GM12891 (cell line): Measurements from ENCODE around the gene CBLB.

Experiments used
- POLR2A ChIP-seq: IDR thresholded peaks from 2 replicates; pipeline ENCODE4 v1.6.1; 2011; ENCODE audit warnings: low read depth, low read length, control low read depth
- SPI1 ChIP-seq: IDR thresholded peaks from 2 replicates; pipeline ENCODE4 v1.6.1; 2011; ENCODE audit warnings: low read depth, low read length, control low read depth

GRCh38 chr3:105867712-105868430, 941 bp downstream of the CBLB start:
- no peak for TF ChIP-seq POLR2A
- no peak for TF ChIP-seq SPI1
